ENCODE measurements around the gene CLCN1. TPM values are rescaled to one million over a fixed set of nuclear protein-coding genes. Genes with fewer than 3 reads are reported as not detected.

Gene CLCN1
- total and polyA plus RNA-seq, 2 of the 8 experiments (the other 6 are each of a cell fraction or from before 2014, with no cell fraction given) = 0.36 to 0.41 TPM

- H3K9me3 ChIP-seq (ENCODE audit: insufficient read depth in 2 of 2, low read depth in 1 of 2, low read length in 1 of 2) = no peaks in the 10 kb centered on the region
- H2BK5ac ChIP-seq (ENCODE audit: low read depth, low read length) = no peak overlapping the region
- no peak overlapping the region for H3K14ac ChIP-seq (ENCODE audit: insufficient read length)
- no peak overlapping the region for H3K23ac ChIP-seq (ENCODE audit: insufficient read length)
- WGBS, 2 experiments (ENCODE audit: extremely low coverage in 1 of 2, insufficient coverage in 1 of 2, insufficient read length in 1 of 2, insufficient replicate concordance in 2 of 2, low coverage in 1 of 2, low lambda C conversion rate in 2 of 2, missing lambda C conversion rate in 1 of 2) = 86% methylated on average over 8 of the region's 11 CpGs; no CpG with 5 or more reads in 1 of the 2 experiments
- H3K56ac ChIP-seq (replicated peaks; ENCODE audit: insufficient read length, low read depth, low read length) = no peak overlapping the region
- CTCF ChIA-PET (ENCODE audit: partially characterized antibody) = interaction anchor here (0.6 to 7.1 kb wide), 11 partner anchors 9 to 55 kb away, joined by 3 to 29 read pairs (median 10); partner anchors contain the start of gene ZYX
- no peaks in the 10 kb centered on the region for H3K79me2 ChIP-seq (ENCODE audit: control insufficient read depth in 1 of 2, insufficient read depth in 2 of 2, low read length in 2 of 2)
- no peak overlapping the region for H2AFZ ChIP-seq (ENCODE audit: low read length)
- H2AK5ac ChIP-seq (ENCODE audit: low read depth, low read length) = no peak overlapping the region
- H2BK120ac ChIP-seq (replicated peaks; ENCODE audit: low read depth, low read length) = no peak overlapping the region
- peaks cover 16% of the 10 kb centered on the region for H3K23me2 ChIP-seq (ENCODE audit: low read depth, low read length)
- H3K4me1 ChIP-seq (replicated peaks in 1 of 4; ENCODE audit: control insufficient read depth in 3 of 4, insufficient read depth in 4 of 4, low read length in 3 of 4) = peaks cover 4 to 12% (median 10%) of the 10 kb centered on the region in 4 experiments
- no peak overlapping the region for H4K5ac ChIP-seq (ENCODE audit: insufficient read length, low read depth, low read length)
- POLR2A ChIA-PET (ENCODE audit: partially characterized antibody) = interaction anchor here (1.0 to 18.8 kb wide), 5 partner anchors 11 to 48 kb away, joined by 3 to 233 read pairs (median 8); partner anchors contain the start of gene ZYX
- H4K20me1 ChIP-seq (replicated peaks in 1 of 2; ENCODE audit: control insufficient read depth in 1 of 2, insufficient read depth in 2 of 2, low read length in 2 of 2) = no peaks in the 10 kb centered on the region
- no peak overlapping the region for H2BK20ac ChIP-seq (ENCODE audit: low read length)
- H3K4me2 ChIP-seq (ENCODE audit: insufficient read depth in 1 of 2, low read depth in 2 of 2, low read length in 2 of 2) = peak overlapping the region in 1 of 2 experiments; percentile 100; a peak in 1 of 4 replicates
- DNase-seq (ENCODE audit: low read depth in 1 of 2, low spot score in 2 of 2) (no peak), FAIRE-seq (no peak)
- H3K4me3 ChIP-seq (ENCODE audit: extremely low read depth in 1 of 4, insufficient read depth in 2 of 4, low read depth in 3 of 4, low read length in 4 of 4) = no peak overlapping the region
- TF ChIP-seq SUZ12 (IDR thresholded peaks at IDR 0.05; ENCODE audit: low read length) = no peak
- no peak for TF ChIP-seq KDM4A (IDR thresholded peaks at IDR 0.05; ENCODE audit: low read depth, low read length, severe bottlenecking)
- no peak for TF ChIP-seq FOSL1 (IDR thresholded peaks at IDR 0.05; ENCODE audit: insufficient read depth, low read depth, low read length)
- TF ChIP-seq TCF12 (IDR thresholded peaks at IDR 0.05; ENCODE audit: low read depth, low read length) = no peak
- TF ChIP-seq SP2 (IDR thresholded peaks at IDR 0.05; ENCODE audit: low read length) = no peak
- no peak for TF ChIP-seq CHD2 (IDR thresholded peaks at IDR 0.05; ENCODE audit: low read length)
- peak overlapping the region; percentile 20 for H4K91ac ChIP-seq (replicated peaks; ENCODE audit: insufficient read length, low read length)
- H3K79me1 ChIP-seq (ENCODE audit: low read depth, low read length) = no peaks in the 10 kb centered on the region
- H2BK12ac ChIP-seq (ENCODE audit: low read depth, low read length) = no peak overlapping the region
- H3K9ac ChIP-seq (replicated peaks in 1 of 4; ENCODE audit: extremely low read depth in 1 of 4, low read depth in 3 of 4, low read length in 3 of 4) = no peak overlapping the region
- peaks cover 0 to 13% (median 8%) of the 10 kb centered on the region in 4 experiments; a peak in 4 of 7 replicates for H3K27me3 ChIP-seq (replicated peaks in 1 of 4; ENCODE audit: control insufficient read depth in 3 of 4, extremely low read depth in 1 of 4, insufficient read depth in 3 of 4, low read length in 3 of 4)
- H3K4ac ChIP-seq (replicated peaks; ENCODE audit: insufficient read length, low read depth, low read length) = no peak overlapping the region
- no peak overlapping the region for H3K18ac ChIP-seq (ENCODE audit: extremely low read depth, low read length)
- H3K36me3 ChIP-seq (ENCODE audit: control insufficient read depth in 2 of 4, insufficient read depth in 4 of 4, low read length in 3 of 4) = peaks cover 2 to 29% (median 16%) of the 10 kb centered on the region in 4 experiments; a peak in 6 of 8 replicates
- H2BK15ac ChIP-seq (ENCODE audit: low read length) = 0 out of 2 replicates have a peak overlapping the region, but pooled peaks have one; percentile 92
- H3K27ac ChIP-seq (ENCODE audit: low read depth, low read length) = no peak overlapping the region
- no peak overlapping the region for H4K8ac ChIP-seq (ENCODE audit: extremely low read depth, insufficient read depth, low read length)
Observed at GRCh38 chr7:143359771-143360353, 44.0 kb downstream of the CLCN1 start.
